ENCODE results near the gene PNRC1. TPM values are rescaled to one million over a fixed set of nuclear protein-coding genes. Genes with fewer than 3 reads are reported as not detected.
"Not testable (repeated sequence)": the region's sequence is repeated elsewhere in the genome, so short reads cannot be mapped to it uniquely, and the experiment has no call there.

The PNRC1 gene
- total and polyA plus RNA-seq, 2 donors (not counting 1 experiment from before 2014, with no cell fraction given), result 158 to 486 TPM

- Histone ChIP-seq H3K4me1 (ENCODE audit: control insufficient read depth in 2 of 2, insufficient read depth in 2 of 2, low read length in 2 of 2) (peaks cover 3 to 8% of the 10 kb centered on the region in 2 donors), H3K27ac (ENCODE audit: low read length in 2 of 2) (no peak overlapping the region), H3K9me3 (ENCODE audit: control extremely low read depth in 1 of 3, control insufficient read depth in 2 of 3, insufficient read depth in 1 of 3, low read length in 2 of 3) (no peaks in the 10 kb centered on the region), H3K79me2 (ENCODE audit: control insufficient read depth, insufficient read depth, low read length) (no peaks in the 10 kb centered on the region), H3K36me3 (replicated peaks in 1 of 2; ENCODE audit: control extremely low read depth in 1 of 2, control insufficient read depth in 1 of 2, extremely low read depth in 1 of 2, insufficient read depth in 2 of 2, low read length in 1 of 2) (no peaks in the 10 kb centered on the region), H3K27me3 (replicated peaks in 1 of 4; ENCODE audit: control extremely low read depth in 1 of 4, control insufficient read depth in 3 of 4, insufficient read depth in 4 of 4, low read length in 3 of 4) (peaks cover 0 to 7% (median 0%) of the 10 kb centered on the region in 4 experiments), H3K4me3 (ENCODE audit: control extremely low read depth in 1 of 5, extremely low read depth in 1 of 5, insufficient read depth in 1 of 5, low read depth in 2 of 5, low read length in 4 of 5) (no peak overlapping the region), H3K9ac (ENCODE audit: low read length) (no peak overlapping the region), H2AFZ (ENCODE audit: insufficient read depth, low read depth, low read length, poor library complexity, severe bottlenecking) (no peak overlapping the region), H3K4me2 (replicated peaks; ENCODE audit: low read depth, low read length, poor library complexity, severe bottlenecking) (no peak overlapping the region), H4K20me1 (ENCODE audit: control insufficient read depth, insufficient read depth, low read length, poor library complexity, severe bottlenecking) (no peaks in the 10 kb centered on the region)
- ChIA-PET CTCF (interaction anchor here (0.8 to 2.0 kb wide), 4 partner anchors 17 to 140 kb away, joined by 3 to 9 read pairs (median 6); no protein-coding TSS in a partner anchor), POLR2A (no interaction called here)
- peaks cover 6% of the 10 kb centered on the region for H3K4me1 Mint-ChIP-seq
- ATAC-seq (ENCODE audit: low read depth) (no peak), DNase-seq (no peak)
- intact Hi-C loops (cut with micrococcal nuclease), result loop anchor here (2.0 kb wide), 2 partner anchors 121 to 251 kb away; no protein-coding TSS in a partner anchor
- peaks cover 9% of the 10 kb centered on the region for H3K27me3 Mint-ChIP-seq
- no peak overlapping the region for H3K27ac Mint-ChIP-seq
- H3K9me3 Mint-ChIP-seq (ENCODE audit: insufficient read depth), result peaks cover 2% of the 10 kb centered on the region
- WGBS (ENCODE audit: insufficient coverage), result no CpG with 5 or more reads among the region's 1 CpG
- TF ChIP-seq CTCF (IDR thresholded peaks at IDR 0.05) (no peak), EZH2 (IDR thresholded peaks at IDR 0.05; ENCODE audit: borderline replicate concordance, insufficient read depth, low read depth, low read length, poor library complexity, severe bottlenecking) (no peak)
- no peak overlapping the region for H3K4me3 Mint-ChIP-seq
Observed at GRCh38 chr6:89121934-89122333, 41.4 kb downstream of the PNRC1 start.

DNA sequence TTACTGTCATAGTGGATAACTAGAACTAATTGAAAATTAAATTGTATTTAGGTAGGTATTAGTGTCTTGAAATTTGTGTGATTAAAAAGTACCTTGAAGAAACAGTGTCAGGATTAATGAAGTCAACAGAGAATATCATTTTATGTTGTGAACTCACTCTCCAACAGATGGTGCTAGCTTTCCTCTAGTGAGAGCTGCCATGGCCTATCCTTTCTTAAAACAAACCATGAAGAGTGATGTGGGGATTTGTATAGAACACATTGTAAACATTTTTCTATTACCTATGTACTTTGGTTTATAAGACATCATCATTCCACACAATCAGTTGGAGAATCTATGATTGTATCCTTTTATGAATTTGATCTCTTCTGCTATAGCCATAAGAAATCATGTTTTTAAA, 42.1 kb downstream of the PNRC1 start:
- TF ChIP-seq EZH2 (IDR thresholded peaks at IDR 0.05; ENCODE audit: borderline replicate concordance, insufficient read depth, low read depth, low read length, poor library complexity, severe bottlenecking), result no peak
- TF ChIP-seq CTCF (IDR thresholded peaks at IDR 0.05), result peak; percentile 55
- POLR2A ChIA-PET, result no interaction called here
- H3K4me1 ChIP-seq (ENCODE audit: control insufficient read depth in 2 of 2, insufficient read depth in 2 of 2, low read length in 2 of 2), result peaks cover 0 to 4% of the 10 kb centered on the region in 2 donors
- Mint-ChIP-seq H3K9me3 (ENCODE audit: insufficient read depth) (peaks cover 2% of the 10 kb centered on the region), H3K4me1 (peaks cover 2% of the 10 kb centered on the region), H3K27me3 (peaks cover 6% of the 10 kb centered on the region), H3K4me3 (no peak overlapping the region), H3K27ac (no peak overlapping the region)
- ATAC-seq (ENCODE audit: low read depth), result no peak
- H3K9ac ChIP-seq (ENCODE audit: low read length), result no peak overlapping the region
- no peak overlapping the region for H3K4me2 ChIP-seq (replicated peaks; ENCODE audit: low read depth, low read length, poor library complexity, severe bottlenecking)
- H3K36me3 ChIP-seq (replicated peaks in 1 of 2; ENCODE audit: control extremely low read depth in 1 of 2, control insufficient read depth in 1 of 2, extremely low read depth in 1 of 2, insufficient read depth in 2 of 2, low read length in 1 of 2), result no peaks in the 10 kb centered on the region
- H3K4me3 ChIP-seq (ENCODE audit: control extremely low read depth in 1 of 5, extremely low read depth in 1 of 5, insufficient read depth in 1 of 5, low read depth in 2 of 5, low read length in 4 of 5), result no peak overlapping the region
- no peak overlapping the region for H3K27ac ChIP-seq (ENCODE audit: low read length in 2 of 2)
- CTCF ChIA-PET, result interaction anchor here (0.5 to 2.0 kb wide), 6 partner anchors 16 to 262 kb away, joined by 3 to 9 read pairs (median 5); partner anchors contain the start of gene PM20D2
- H3K27me3 ChIP-seq (replicated peaks in 1 of 4; ENCODE audit: control extremely low read depth in 1 of 4, control insufficient read depth in 3 of 4, insufficient read depth in 4 of 4, low read length in 3 of 4), result peaks cover 0 to 4% (median 0%) of the 10 kb centered on the region in 4 experiments
- H3K79me2 ChIP-seq (ENCODE audit: control insufficient read depth, insufficient read depth, low read length), result no peaks in the 10 kb centered on the region
- H2AFZ ChIP-seq (ENCODE audit: insufficient read depth, low read depth, low read length, poor library complexity, severe bottlenecking), result no peak overlapping the region
- DNase-seq, result peak; percentile 33
- H3K9me3 ChIP-seq (ENCODE audit: control extremely low read depth in 1 of 3, control insufficient read depth in 2 of 3, insufficient read depth in 1 of 3, low read length in 2 of 3), result peaks cover 0 to 5% (median 3%) of the 10 kb centered on the region in 3 donors
- intact Hi-C loops (cut with micrococcal nuclease), result loop anchor here (2.0 kb wide), 2 partner anchors 120 to 250 kb away; no protein-coding TSS in a partner anchor
- no peaks in the 10 kb centered on the region for H4K20me1 ChIP-seq (ENCODE audit: control insufficient read depth, insufficient read depth, low read length, poor library complexity, severe bottlenecking)

DNA sequence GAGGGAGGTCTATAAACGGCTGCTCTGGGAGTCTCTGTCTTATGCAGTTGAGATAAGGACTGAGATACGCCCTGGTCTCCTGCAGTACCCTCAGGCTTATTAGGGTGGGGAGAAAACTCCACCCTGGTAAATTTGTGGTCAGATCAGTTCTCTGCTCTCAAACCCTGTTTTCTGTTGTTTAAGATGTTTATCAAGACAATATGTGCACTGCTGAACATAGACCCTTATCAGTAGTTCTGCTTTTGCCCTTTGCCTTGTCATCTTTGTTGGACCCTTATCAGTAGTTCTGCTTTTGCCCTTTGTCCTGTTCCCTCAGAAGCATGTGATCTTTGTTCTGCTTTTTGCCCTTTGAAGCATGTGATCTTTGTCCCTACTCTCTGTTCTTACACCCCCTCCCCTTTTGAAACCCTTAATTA, 47.7 kb downstream of the PNRC1 start:
- CTCF ChIA-PET; H3K27ac Mint-ChIP-seq; H3K36me3 ChIP-seq (replicated peaks in 1 of 2; ENCODE audit: control extremely low read depth in 1 of 2, control insufficient read depth in 1 of 2, extremely low read depth in 1 of 2, insufficient read depth in 2 of 2, low read length in 1 of 2); H3K4me2 ChIP-seq (replicated peaks; ENCODE audit: low read depth, low read length, poor library complexity, severe bottlenecking); H3K27ac ChIP-seq (ENCODE audit: low read length in 2 of 2); H3K9me3 ChIP-seq (ENCODE audit: control extremely low read depth in 1 of 3, control insufficient read depth in 2 of 3, insufficient read depth in 1 of 3, low read length in 2 of 3); H3K4me1 ChIP-seq (ENCODE audit: control insufficient read depth in 2 of 2, insufficient read depth in 2 of 2, low read length in 2 of 2); H2AFZ ChIP-seq (ENCODE audit: insufficient read depth, low read depth, low read length, poor library complexity, severe bottlenecking); H3K27me3 ChIP-seq (replicated peaks in 1 of 4; ENCODE audit: control extremely low read depth in 1 of 4, control insufficient read depth in 3 of 4, insufficient read depth in 4 of 4, low read length in 3 of 4); H3K4me3 ChIP-seq (ENCODE audit: control extremely low read depth in 1 of 5, extremely low read depth in 1 of 5, insufficient read depth in 1 of 5, low read depth in 2 of 5, low read length in 4 of 5); ATAC-seq (ENCODE audit: low read depth); H3K27me3 Mint-ChIP-seq; POLR2A ChIA-PET; H3K4me3 Mint-ChIP-seq; H3K9ac ChIP-seq (ENCODE audit: low read length); DNase-seq; H3K4me1 Mint-ChIP-seq; H4K20me1 ChIP-seq (ENCODE audit: control insufficient read depth, insufficient read depth, low read length, poor library complexity, severe bottlenecking); intact Hi-C loops (cut with micrococcal nuclease); H3K79me2 ChIP-seq (ENCODE audit: control insufficient read depth, insufficient read depth, low read length): not testable (repeated sequence)
- WGBS (ENCODE audit: insufficient coverage), result 64% methylated on average over 2 of the region's 2 CpGs
- H3K9me3 Mint-ChIP-seq (ENCODE audit: insufficient read depth), result peaks cover 10% of the 10 kb centered on the region
